Activated T-helper 1 cell treated with anti-CD3 and anti-CD28 coated beads, Interleukin-12 subunit alpha, Interleukin-12 subunit beta, Interleukin-2, Interleukin-4 antibody, amounts not matched to agents 30 ng/mL and 10 ng/mL and 1 ng/mL, durations not matched to agents 14 hours and 24 hours and 36 hours (primary cell): Measurements from ENCODE around the gene TNFRSF19. TPM values are rescaled to one million over a fixed set of nuclear protein-coding genes. Genes with fewer than 3 reads are reported as not detected.

ENCODE experiments used
- DNase-seq: peaks from one replicate; pipeline ENCODE4 v3.0.0; 2021; ENCODE audit warnings: low spot score
- H3K27ac Mint-ChIP-seq: one replicate; pipeline ENCODE4 v1.8.0; 2021; ENCODE audit warnings: mild to moderate bottlenecking, mixed read lengths
- H3K27me3 Mint-ChIP-seq: one replicate; pipeline ENCODE4 v1.8.0; 2022; ENCODE audit warnings: mild to moderate bottlenecking, moderate library complexity, mixed read lengths; ENCODE audit not compliant: insufficient read depth
- H3K36me3 Mint-ChIP-seq: one replicate; pipeline ENCODE4 v1.8.0; 2021; ENCODE audit warnings: low read depth, mixed read lengths
- H3K4me1 Mint-ChIP-seq: one replicate; pipeline ENCODE4 v1.8.0; 2021; ENCODE audit warnings: low read depth, mixed read lengths
- H3K4me3 Mint-ChIP-seq: one replicate; pipeline ENCODE4 v1.8.0; 2021; ENCODE audit warnings: mild to moderate bottlenecking, moderate library complexity, mixed read lengths
- H3K9me3 Mint-ChIP-seq: one replicate; pipeline ENCODE4 v1.8.0; 2021; ENCODE audit warnings: mixed read lengths
- intact Hi-C: fragments of 100-400 bp; cut with micrococcal nuclease; formaldehyde crosslinking; loops from one replicate; pipeline ENCODE4 v1.15.1; 2024
- total RNA-seq: library from RNA; stranded (reverse); gene quantifications from 2 replicates; pipeline ENCODE4 v1.2.3, GENCODE V29; 2022

Gene TNFRSF19
- total RNA-seq, 1 donor from 2014 or later: not detected

- intact Hi-C loops: no loop called here
- H3K4me3 Mint-ChIP-seq: no peak overlapping the region
Observed at GRCh38 chr13:23557043-23557442, 13.2 kb upstream of the TNFRSF19 start.

GRCh38 chr13:23557733-23558132 lies 12.5 kb upstream of the TNFRSF19 start:
- Mint-ChIP-seq H3K9me3 (no peaks in the 10 kb centered on the region), H3K4me3 (no peak overlapping the region), H3K36me3 (no peaks in the 10 kb centered on the region), H3K27ac (no peak overlapping the region), H3K4me1 (no peaks in the 10 kb centered on the region), H3K27me3 (no peaks in the 10 kb centered on the region)
- intact Hi-C loops: no loop called here
- no peak for DNase-seq

More at GRCh38 chr13:23557043-23557442, 13.2 kb upstream of the TNFRSF19 start:
- DNase-seq: no peak
- no peaks in the 10 kb centered on the region for H3K27me3 Mint-ChIP-seq
- no peaks in the 10 kb centered on the region for H3K4me1 Mint-ChIP-seq
- no peaks in the 10 kb centered on the region for H3K9me3 Mint-ChIP-seq
- H3K27ac Mint-ChIP-seq: no peak overlapping the region
- H3K36me3 Mint-ChIP-seq: no peaks in the 10 kb centered on the region

GRCh38 chr13:23558675-23559536 lies 11.3 kb upstream of the TNFRSF19 start:
- Mint-ChIP-seq H3K4me1 (no peaks in the 10 kb centered on the region), H3K27ac (no peak overlapping the region), H3K27me3 (no peaks in the 10 kb centered on the region), H3K4me3 (no peak overlapping the region), H3K9me3 (no peaks in the 10 kb centered on the region), H3K36me3 (no peaks in the 10 kb centered on the region)
- intact Hi-C loops: no loop called here
- no peak for DNase-seq

- DNase-seq: no peak
- Mint-ChIP-seq H3K27me3 (no peaks in the 10 kb centered on the region), H3K9me3 (no peaks in the 10 kb centered on the region), H3K4me3 (no peak overlapping the region), H3K4me1 (no peaks in the 10 kb centered on the region), H3K36me3 (no peaks in the 10 kb centered on the region), H3K27ac (no peak overlapping the region)
- intact Hi-C loops: no loop called here
Observed at GRCh38 chr13:23560571-23561089, 9.6 kb upstream of the TNFRSF19 start.

- no peaks in the 10 kb centered on the region for H3K9me3 Mint-ChIP-seq
- H3K27me3 Mint-ChIP-seq: peaks cover 2% of the 10 kb centered on the region
- H3K36me3 Mint-ChIP-seq: no peaks in the 10 kb centered on the region
- no peak overlapping the region for H3K4me3 Mint-ChIP-seq
- no peaks in the 10 kb centered on the region for H3K4me1 Mint-ChIP-seq
- intact Hi-C loops: no loop called here
- no peak for DNase-seq
- no peak overlapping the region for H3K27ac Mint-ChIP-seq
Observed at GRCh38 chr13:23561261-23561660, 9.0 kb upstream of the TNFRSF19 start.

- Mint-ChIP-seq H3K4me3 (no peak overlapping the region), H3K9me3 (no peaks in the 10 kb centered on the region), H3K27me3 (peaks cover 10% of the 10 kb centered on the region), H3K4me1 (no peaks in the 10 kb centered on the region), H3K36me3 (no peaks in the 10 kb centered on the region), H3K27ac (no peak overlapping the region)
- intact Hi-C loops: no loop called here
- no peak for DNase-seq
Observed at GRCh38 chr13:23563085-23563845, 6.9 kb upstream of the TNFRSF19 start.

GRCh38 chr13:23567906-23568460 lies 2.2 kb upstream of the TNFRSF19 start:
- Mint-ChIP-seq H3K4me3 (no peak overlapping the region), H3K27me3 (peaks cover 46% of the 10 kb centered on the region), H3K4me1 (no peaks in the 10 kb centered on the region), H3K27ac (no peak overlapping the region), H3K9me3 (no peaks in the 10 kb centered on the region), H3K36me3 (no peaks in the 10 kb centered on the region)
- no peak for DNase-seq
- intact Hi-C loops: no loop called here

GRCh38 chr13:23570921-23571315 lies 706 bp downstream of the TNFRSF19 start:
- Mint-ChIP-seq H3K27ac (no peak overlapping the region), H3K4me3 (no peak overlapping the region), H3K9me3 (no peaks in the 10 kb centered on the region), H3K27me3 (peaks cover 66% of the 10 kb centered on the region), H3K4me1 (no peaks in the 10 kb centered on the region), H3K36me3 (no peaks in the 10 kb centered on the region)
- DNase-seq: no peak
- intact Hi-C loops: no loop called here

GRCh38 chr13:23571431-23571830 lies 1.2 kb downstream of the TNFRSF19 start:
- intact Hi-C loops: no loop called here
- Mint-ChIP-seq H3K4me3 (no peak overlapping the region), H3K9me3 (no peaks in the 10 kb centered on the region), H3K27me3 (peaks cover 64% of the 10 kb centered on the region), H3K36me3 (no peaks in the 10 kb centered on the region), H3K4me1 (no peaks in the 10 kb centered on the region), H3K27ac (no peak overlapping the region)
- DNase-seq: no peak

- H3K4me3 Mint-ChIP-seq: no peak overlapping the region
Observed at GRCh38 chr13:23572836-23573235, 2.6 kb downstream of the TNFRSF19 start.

GRCh38 chr13:23574421-23575145 lies 4.4 kb downstream of the TNFRSF19 start:
- no peak for DNase-seq
- Mint-ChIP-seq H3K36me3 (peaks cover 3% of the 10 kb centered on the region), H3K27ac (no peak overlapping the region), H3K27me3 (peaks cover 62% of the 10 kb centered on the region), H3K4me3 (no peak overlapping the region), H3K4me1 (peaks cover 14% of the 10 kb centered on the region), H3K9me3 (no peaks in the 10 kb centered on the region)
- intact Hi-C loops: loop anchor here (5.0 kb wide), 5 partner anchors 298 to 1972 kb away; partner anchors contain the start of genes MICU2, NUP58 and SPATA13

More at GRCh38 chr13:23572836-23573235, 2.6 kb downstream of the TNFRSF19 start:
- H3K27ac Mint-ChIP-seq: no peak overlapping the region
- H3K36me3 Mint-ChIP-seq: peaks cover 3% of the 10 kb centered on the region
- intact Hi-C loops: no loop called here
- H3K4me1 Mint-ChIP-seq: peaks cover 6% of the 10 kb centered on the region
- H3K27me3 Mint-ChIP-seq: peaks cover 65% of the 10 kb centered on the region
- DNase-seq: no peak
- H3K9me3 Mint-ChIP-seq: no peaks in the 10 kb centered on the region

- Mint-ChIP-seq H3K9me3 (no peaks in the 10 kb centered on the region), H3K4me1 (peaks cover 23% of the 10 kb centered on the region), H3K27ac (no peak overlapping the region), H3K27me3 (peaks cover 62% of the 10 kb centered on the region), H3K4me3 (no peak overlapping the region), H3K36me3 (peaks cover 3% of the 10 kb centered on the region)
- no peak for DNase-seq
- intact Hi-C loops: loop anchor here (5.0 kb wide), 5 partner anchors 297 to 1973 kb away; partner anchors contain the start of genes MICU2, NUP58 and SPATA13
Observed at GRCh38 chr13:23575632-23576031, 5.4 kb downstream of the TNFRSF19 start.
